Naive thymus-derived CD4-positive, alpha-beta T cell (primary cell): ENCODE data around the gene TEDC1. TPM values are rescaled to one million over a fixed set of nuclear protein-coding genes. Genes with fewer than 3 reads are reported as not detected.

Experiments used
- ATAC-seq: fragments of 150-1000 bp; cut with Tn5 transposase; 2 replicates; pipeline ENCODE4 v1.10.0; 2021; ENCODE audit warnings: mild to moderate bottlenecking, moderate library complexity
- CTCF ChIA-PET: fragments of 350-600 bp; sonication (Branson Sonifier 250); formaldehyde crosslinking; loops from one replicate; lab custom pipeline; 2021; ENCODE audit warnings: antibody characterized with exemption; lab: Charles Lee
- POLR2A ChIA-PET: fragments of 350-600 bp; sonication (Branson Sonifier 250); formaldehyde crosslinking; loops from one replicate; lab custom pipeline; 2021; ENCODE audit warnings: antibody characterized with exemption, inconsistent platforms; lab: Charles Lee
- DNase-seq, 9 donors: peaks; one replicate each; pipeline versions ENCODE4 v3.0.0 to v3.0.0-alpha.2; 2020 to 2022; ENCODE audit warnings: mixed read lengths in 1 of 9
- H3K27ac ChIP-seq: one replicate; pipeline ENCODE4 v1.7.0; 2013; ENCODE audit warnings: mild to moderate bottlenecking, low read depth, low read length, moderate library complexity
- H3K27me3 ChIP-seq, 2 donors: one replicate each; pipeline ENCODE4 v1.7.0; 2013; ENCODE audit warnings: low read length in 2 of 2, mild to moderate bottlenecking in 2 of 2, moderate library complexity in 2 of 2; ENCODE audit not compliant: control insufficient read depth in 2 of 2, insufficient read depth in 2 of 2
- H3K36me3 ChIP-seq, 3 experiments: 1 replicate in 2 of 3; 2 replicates in 1 of 3; pipeline ENCODE4 v1.7.0; 2013; ENCODE audit warnings: low read length in 3 of 3, mild to moderate bottlenecking in 3 of 3, moderate library complexity in 1 of 3; ENCODE audit not compliant: insufficient read depth in 3 of 3, control insufficient read depth in 2 of 3
- H3K4me1 ChIP-seq, 2 donors: one replicate each; pipeline ENCODE4 v1.7.0; 2013; ENCODE audit warnings: low read length in 2 of 2, mild to moderate bottlenecking in 2 of 2, moderate library complexity in 1 of 2; ENCODE audit not compliant: control insufficient read depth in 2 of 2, insufficient read depth in 2 of 2
- H3K4me3 ChIP-seq: 2 replicates; pipeline ENCODE4 v1.7.0; 2013; ENCODE audit warnings: mild to moderate bottlenecking, low read length
- H3K9me3 ChIP-seq, 3 experiments: 1 replicate in 2 of 3; 2 replicates in 1 of 3; pipeline ENCODE4 v1.7.0; 2013; ENCODE audit warnings: low read length in 3 of 3; ENCODE audit not compliant: control insufficient read depth in 2 of 3
- H3K27ac Mint-ChIP-seq, 9 donors: one replicate each; pipeline ENCODE4 v1.8.0; 2020 to 2022; ENCODE audit warnings: mixed read lengths in 9 of 9, mild to moderate bottlenecking in 8 of 9, moderate library complexity in 5 of 9, inconsistent platforms in 2 of 9
- H3K27me3 Mint-ChIP-seq, 5 donors: one replicate each; pipeline ENCODE4 v1.8.0; 2021 to 2022; ENCODE audit warnings: mixed read lengths in 5 of 5, mild to moderate bottlenecking in 1 of 5
- H3K36me3 Mint-ChIP-seq, 5 donors: one replicate each; pipeline ENCODE4 v1.8.0; 2020 to 2022; ENCODE audit warnings: mixed read lengths in 5 of 5, mild to moderate bottlenecking in 3 of 5, inconsistent platforms in 1 of 5
- H3K4me1 Mint-ChIP-seq, 7 donors: one replicate each; pipeline ENCODE4 v1.8.0; 2020 to 2022; ENCODE audit warnings: mixed read lengths in 7 of 7, mild to moderate bottlenecking in 3 of 7, inconsistent platforms in 1 of 7
- H3K4me3 Mint-ChIP-seq, 10 donors: one replicate each; pipeline ENCODE4 v1.8.0; 2020 to 2022; ENCODE audit warnings: mild to moderate bottlenecking in 10 of 10, mixed read lengths in 10 of 10, moderate library complexity in 6 of 10, inconsistent platforms in 2 of 10
- H3K9me3 Mint-ChIP-seq, 11 donors: one replicate each; pipeline ENCODE4 v1.8.0; 2020 to 2022; ENCODE audit warnings: mixed read lengths in 11 of 11, mild to moderate bottlenecking in 4 of 11, inconsistent platforms in 1 of 11, moderate library complexity in 1 of 11
- intact Hi-C, 2 donors: fragments of 100-400 bp; cut with micrococcal nuclease; formaldehyde crosslinking; loops; one replicate each; pipeline ENCODE4 v1.15.1; 2023
- polyA plus RNA-seq, 2 donors: library from polyadenylated mRNA; unstranded; fragments of 300-500 nt; fragmentation: Illumina TruSeq; gene quantifications; one replicate each; pipeline ENCODE4 v1.2.3, GENCODE V29; 2021
- total RNA-seq, 6 experiments: library from RNA in 5 of 6; stranded (reverse) in 5 of 6; gene quantifications; 1 replicate in 5 of 6; 2 replicates in 1 of 6; pipeline ENCODE4 v1.2.3 and lab custom pipeline; 2021 to 2026

The TEDC1 gene
- total and polyA plus RNA-seq, 7 experiments from 2014 or later, result 10.4 to 294 (median 30.6) TPM

DNA sequence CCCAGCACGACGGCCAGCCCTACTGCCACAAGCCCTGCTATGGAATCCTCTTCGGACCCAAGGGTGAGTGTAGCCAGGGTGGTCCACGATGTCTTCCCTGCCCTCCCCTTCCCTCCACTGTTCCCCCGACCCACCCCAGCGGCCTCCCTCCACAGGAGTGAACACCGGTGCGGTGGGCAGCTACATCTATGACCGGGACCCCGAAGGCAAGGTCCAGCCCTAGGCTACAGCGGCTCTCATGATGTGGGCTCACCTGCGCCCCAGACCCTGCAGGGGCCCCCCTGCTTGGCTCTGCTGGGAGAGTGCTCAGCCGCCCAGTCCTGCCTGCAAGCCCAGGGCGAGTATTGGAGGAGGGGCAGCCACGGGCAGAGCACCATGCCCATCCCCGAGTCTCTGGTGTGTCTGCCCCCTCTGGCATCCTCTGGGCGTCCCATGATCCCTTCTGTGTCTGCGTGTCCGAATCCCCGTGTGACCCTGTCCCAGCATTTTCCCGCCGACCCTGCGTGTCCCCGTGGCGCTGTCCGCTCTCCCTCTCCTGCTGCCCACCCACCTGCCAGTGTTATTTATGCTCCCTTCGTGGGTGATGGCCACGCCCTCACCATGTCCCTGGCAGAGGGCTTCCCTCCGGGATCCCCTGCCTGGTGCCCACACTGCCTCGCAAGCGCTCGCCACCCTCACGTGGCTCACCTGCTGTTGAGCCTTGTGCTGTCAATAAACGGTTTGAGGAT, 11.5 kb upstream of the TEDC1 start:
- intact Hi-C loops, result loop anchor here (2.0 kb wide), 3 partner anchors 49 to 179 kb away; partner anchors contain the start of gene BRF1 (in 1 of the 2)

DNA sequence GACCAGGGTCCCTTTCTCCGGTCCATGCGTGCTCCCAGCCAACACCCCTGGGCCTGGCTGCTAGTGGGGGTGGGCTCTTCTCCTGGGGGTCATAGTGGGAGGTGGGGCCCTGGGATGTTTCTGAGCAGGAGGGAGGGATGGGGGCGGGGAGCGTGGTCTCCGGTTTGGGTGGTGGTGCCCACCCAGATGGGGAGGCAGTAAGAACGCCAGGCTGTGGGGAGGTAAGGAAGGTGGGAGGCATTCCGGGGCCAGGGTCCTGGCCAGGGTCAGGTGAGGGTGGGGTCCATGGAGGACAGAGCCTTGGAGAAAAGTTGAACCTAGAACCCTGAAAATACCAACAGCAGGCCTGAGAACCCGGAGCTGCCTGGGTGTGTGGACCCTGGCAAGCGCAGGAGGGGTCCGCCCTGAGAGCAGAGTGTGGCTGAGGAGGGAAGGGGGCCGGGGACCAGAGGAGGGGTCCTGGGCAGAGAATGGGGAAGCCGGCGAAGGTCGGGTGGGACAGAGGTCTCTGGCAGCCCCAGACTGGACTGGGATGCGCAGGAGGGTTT, 10.8 kb upstream of the TEDC1 start:
- POLR2A ChIA-PET, result interaction anchor here (1.0 to 3.1 kb wide), 5 partner anchors 10 to 83 kb away, joined by 3 to 80 read pairs (median 3); partner anchors contain the start of gene TEDC1
- peaks cover 24 to 64% (median 38%) of the 10 kb centered on the region in 7 donors for H3K4me1 Mint-ChIP-seq
- no peaks in the 10 kb centered on the region for H3K27me3 ChIP-seq

More for the DNA sequence above, 11.5 kb upstream of the TEDC1 start:
- Mint-ChIP-seq H3K27me3 (peaks cover 0 to 44% (median 0%) of the 10 kb centered on the region in 5 donors), H3K9me3 (peaks cover 0 to 10% (median 0%) of the 10 kb centered on the region in 11 donors), H3K36me3 (peaks cover 0 to 6% (median 0%) of the 10 kb centered on the region in 5 donors), H3K4me1 (peaks cover 18 to 57% (median 35%) of the 10 kb centered on the region in 7 donors), H3K4me3 (peak overlapping the region; percentile 25 to 92 (median 70)), H3K27ac (peak overlapping the region; percentile 79 to 100 (median 98))
- H3K36me3 ChIP-seq, result no peaks in the 10 kb centered on the region
- peak overlapping the region; percentile 100 for H3K27ac ChIP-seq
- DNase-seq (peak in 4 of 9 donors; percentile 31 to 43 (median 37)), ATAC-seq (no peak)
- no peaks in the 10 kb centered on the region for H3K9me3 ChIP-seq
- POLR2A ChIA-PET, result interaction anchor here (3.1 kb wide), 1 partner anchor 11 kb away, joined by 80 read pairs; the partner anchor contains the start of gene TEDC1
- H3K4me3 ChIP-seq, result no peak overlapping the region
- peaks cover 41 to 79% of the 10 kb centered on the region in 2 donors for H3K4me1 ChIP-seq
- CTCF ChIA-PET, result interaction anchor here (4.6 kb wide), 1 partner anchor 11 kb away, joined by 94 read pairs; the partner anchor contains the start of gene TEDC1
- no peaks in the 10 kb centered on the region for H3K27me3 ChIP-seq

DNA sequence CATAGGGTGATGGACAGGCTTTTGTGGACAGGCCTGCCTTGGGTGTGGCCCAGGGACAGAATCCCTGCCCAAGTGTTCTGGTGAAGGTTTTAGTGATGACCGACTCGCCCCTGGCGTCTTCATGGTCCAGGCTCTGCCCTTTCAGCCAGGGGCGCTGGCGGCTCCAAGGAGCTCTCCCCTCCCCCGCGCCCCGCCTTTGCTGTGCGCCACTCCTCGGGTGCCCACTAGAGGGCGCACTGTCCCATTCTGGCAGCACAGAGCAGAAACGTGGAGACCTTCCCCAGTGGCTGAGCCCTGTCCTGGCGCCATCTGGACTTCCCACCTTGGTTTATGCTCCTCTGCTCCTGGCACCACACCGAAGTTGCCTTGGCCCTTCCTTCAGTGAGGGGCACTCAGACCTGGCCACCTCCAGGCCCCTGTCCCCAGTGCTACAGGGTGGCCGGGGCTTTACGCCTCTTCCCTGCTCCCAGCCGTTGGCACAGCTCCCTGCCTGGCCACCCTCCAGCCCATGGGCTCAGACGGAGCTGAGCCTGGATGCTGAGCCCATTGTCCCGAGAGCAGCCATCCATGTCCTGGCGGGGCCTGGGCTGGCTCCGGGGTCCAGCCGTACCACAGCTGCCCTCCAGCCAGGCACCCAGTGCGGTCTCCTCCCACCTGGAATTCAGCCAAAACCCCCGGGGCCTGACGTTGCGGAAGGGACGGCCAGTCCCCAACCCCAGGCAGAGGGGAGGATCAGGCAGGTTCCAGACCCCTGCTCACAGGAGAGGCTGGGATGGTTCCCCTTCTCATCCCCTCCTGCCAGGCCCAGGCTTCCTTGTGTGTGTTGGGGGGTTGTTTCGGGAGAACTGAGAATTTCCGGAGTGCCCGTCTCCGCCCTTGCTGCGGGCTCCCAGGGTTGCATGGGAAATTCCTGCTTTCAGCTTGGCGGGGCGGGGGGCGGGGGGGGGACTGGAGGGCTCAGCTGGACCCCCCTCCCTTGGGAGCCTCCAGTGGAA, 9.9 kb upstream of the TEDC1 start:
- intact Hi-C loops, result loop anchor here (1.0 to 2.0 kb wide), 6 partner anchors 8 to 180 kb away; partner anchors contain the start of gene BRF1 (in 1 of the 2)
- H3K36me3 Mint-ChIP-seq, result peaks cover 0 to 6% (median 0%) of the 10 kb centered on the region in 5 donors
- Histone ChIP-seq H3K4me3 (peak overlapping the region; percentile 82), H3K36me3 (no peaks in the 10 kb centered on the region), H3K4me1 (peaks cover 56 to 78% of the 10 kb centered on the region in 2 donors), H3K9me3 (no peaks in the 10 kb centered on the region), H3K27me3 (no peaks in the 10 kb centered on the region), H3K27ac (peak overlapping the region; percentile 100)
- H3K27ac Mint-ChIP-seq, result peak overlapping the region; percentile 91 to 100 (median 99)
- peaks cover 29 to 72% (median 43%) of the 10 kb centered on the region in 7 donors for H3K4me1 Mint-ChIP-seq
- DNase-seq (peak; percentile 86 to 98 (median 94)), ATAC-seq (peak; percentile 74)
- H3K9me3 Mint-ChIP-seq, result peaks cover 0 to 10% (median 0%) of the 10 kb centered on the region in 11 donors
- ChIA-PET POLR2A (interaction anchor here (1.0 to 3.1 kb wide), 6 partner anchors 9 to 416 kb away, joined by 3 to 80 read pairs (median 4); partner anchors contain the start of genes GPR132 and TEDC1), CTCF (interaction anchor here (0.6 to 4.6 kb wide), 10 partner anchors 9 to 188 kb away, joined by 3 to 94 read pairs (median 3); partner anchors contain the start of genes TEDC1 and TEX22)
- peak overlapping the region; percentile 73 to 92 (median 86) for H3K4me3 Mint-ChIP-seq
- H3K27me3 Mint-ChIP-seq, result peaks cover 0 to 36% (median 0%) of the 10 kb centered on the region in 5 donors

More for the DNA sequence above, 10.8 kb upstream of the TEDC1 start:
- Mint-ChIP-seq H3K27ac (peak overlapping the region; percentile 91 to 100 (median 99)), H3K36me3 (peaks cover 0 to 6% (median 0%) of the 10 kb centered on the region in 5 donors), H3K27me3 (peaks cover 0 to 44% (median 0%) of the 10 kb centered on the region in 5 donors), H3K9me3 (peaks cover 0 to 10% (median 0%) of the 10 kb centered on the region in 11 donors), H3K4me3 (peak overlapping the region in 8 of 10 donors; percentile 41 to 92 (median 84))
- Histone ChIP-seq H3K4me1 (peaks cover 48 to 80% of the 10 kb centered on the region in 2 donors), H3K4me3 (no peak overlapping the region), H3K27ac (peak overlapping the region; percentile 100), H3K9me3 (no peaks in the 10 kb centered on the region), H3K36me3 (no peaks in the 10 kb centered on the region)
- DNase-seq (no peak), ATAC-seq (no peak)
- CTCF ChIA-PET, result interaction anchor here (0.6 to 4.6 kb wide), 7 partner anchors 10 to 187 kb away, joined by 3 to 94 read pairs (median 4); partner anchors contain the start of genes TEDC1 and TEX22
- intact Hi-C loops, result loop anchor here (2.0 kb wide), 3 partner anchors 49 to 179 kb away; partner anchors contain the start of gene BRF1 (in 1 of the 2)

DNA sequence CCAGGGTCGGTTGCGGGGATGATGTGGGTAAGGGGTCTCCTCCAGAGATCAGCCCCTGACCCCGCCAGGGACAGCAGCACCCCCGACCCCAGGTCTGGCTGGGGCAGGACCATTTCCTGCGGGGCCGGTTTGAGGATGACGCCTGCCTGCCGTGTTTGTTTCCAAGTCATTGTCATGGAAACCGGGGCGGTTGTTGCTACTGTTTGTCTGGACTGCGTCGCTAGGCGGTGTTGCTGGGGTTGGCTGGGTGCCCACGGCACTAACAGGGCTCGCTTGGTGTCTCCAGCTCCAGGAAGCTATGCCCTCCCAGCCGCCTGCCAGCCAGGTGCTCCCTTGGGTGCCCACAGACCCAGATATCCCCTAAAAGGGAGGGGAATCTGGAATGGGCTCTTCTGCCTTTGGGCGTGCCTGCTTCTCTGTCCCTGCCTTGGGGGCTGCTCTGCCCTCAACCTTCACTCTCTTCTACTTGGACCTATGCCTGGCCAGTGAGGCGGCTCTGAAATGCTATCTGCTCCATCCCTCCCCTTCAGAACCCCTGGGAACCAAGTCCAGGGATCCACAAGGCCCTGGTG, 9.1 kb upstream of the TEDC1 start:
- Histone ChIP-seq H3K27ac (peak overlapping the region; percentile 100), H3K4me1 (peaks cover 49 to 78% of the 10 kb centered on the region in 2 donors), H3K36me3 (no peaks in the 10 kb centered on the region), H3K9me3 (no peaks in the 10 kb centered on the region), H3K27me3 (no peaks in the 10 kb centered on the region), H3K4me3 (peak overlapping the region; percentile 32)
- Mint-ChIP-seq H3K4me1 (peaks cover 29 to 66% (median 46%) of the 10 kb centered on the region in 7 donors), H3K36me3 (peaks cover 0 to 6% (median 0%) of the 10 kb centered on the region in 5 donors), H3K27me3 (peaks cover 0 to 28% (median 0%) of the 10 kb centered on the region in 5 donors), H3K4me3 (peak overlapping the region; percentile 71 to 92 (median 85)), H3K27ac (peak overlapping the region; percentile 91 to 100 (median 99)), H3K9me3 (peaks cover 0 to 10% (median 0%) of the 10 kb centered on the region in 11 donors)
- CTCF ChIA-PET, result interaction anchor here (0.8 to 4.6 kb wide), 4 partner anchors 8 to 185 kb away, joined by 3 to 94 read pairs (median 12); partner anchors contain the start of gene TEDC1
- peak; percentile 84 to 99 (median 98) for DNase-seq
- ATAC-seq, result peak; percentile 71
- intact Hi-C loops, result loop anchor here (1.0 to 2.0 kb wide), 6 partner anchors 7 to 181 kb away; partner anchors contain the start of gene BRF1 (in 1 of the 2)
- POLR2A ChIA-PET, result interaction anchor here (0.9 to 3.1 kb wide), 4 partner anchors 9 to 417 kb away, joined by 3 to 80 read pairs (median 5); partner anchors contain the start of genes BRF1, GPR132 and TEDC1

DNA sequence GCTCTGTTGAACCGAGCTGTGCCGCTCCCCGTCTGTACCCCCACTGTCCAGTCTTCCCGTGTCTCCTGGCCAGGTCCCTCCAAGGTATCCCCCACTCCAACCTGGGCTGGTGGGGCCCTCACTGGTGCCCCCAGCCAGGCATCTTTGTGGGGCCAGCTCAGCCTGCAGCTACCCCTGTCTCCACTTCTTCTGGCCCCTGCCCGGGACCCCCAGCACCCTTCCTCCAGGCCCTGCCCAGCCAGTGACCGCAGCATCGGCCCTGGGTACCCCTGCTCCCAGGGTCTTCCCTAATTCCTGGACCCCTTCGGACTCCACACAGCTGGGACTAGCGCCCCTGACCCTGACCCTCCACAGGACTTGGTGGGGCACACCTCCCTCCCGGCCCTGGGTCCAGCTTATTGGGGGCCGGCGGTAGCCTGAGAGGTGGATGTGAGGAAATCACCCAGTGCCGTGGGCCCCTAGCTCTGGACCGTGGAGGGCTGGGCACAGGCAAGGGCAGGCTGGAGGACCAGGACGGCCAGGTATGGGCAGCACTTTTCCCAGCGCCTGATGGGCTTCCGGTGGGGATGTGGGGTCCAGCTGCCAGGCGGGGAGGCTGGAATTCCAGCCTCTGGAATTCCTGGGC, 8.4 kb upstream of the TEDC1 start:
- Mint-ChIP-seq H3K9me3 (peaks cover 0 to 6% (median 0%) of the 10 kb centered on the region in 11 donors), H3K4me1 (peaks cover 25 to 60% (median 41%) of the 10 kb centered on the region in 7 donors), H3K36me3 (peaks cover 0 to 2% (median 0%) of the 10 kb centered on the region in 5 donors), H3K27ac (peak overlapping the region; percentile 91 to 100 (median 99)), H3K27me3 (peaks cover 0 to 22% (median 0%) of the 10 kb centered on the region in 5 donors), H3K4me3 (peak overlapping the region; percentile 71 to 92 (median 85))
- CTCF ChIA-PET, result interaction anchor here (3.1 to 4.6 kb wide), 2 partner anchors 8 to 112 kb away, joined by 20 to 94 read pairs; partner anchors contain the start of gene TEDC1
- no peak for ATAC-seq
- peaks cover 48 to 72% of the 10 kb centered on the region in 2 donors for H3K4me1 ChIP-seq
- H3K36me3 ChIP-seq, result no peaks in the 10 kb centered on the region
- H3K27ac ChIP-seq, result peak overlapping the region; percentile 100
- peak overlapping the region; percentile 32 for H3K4me3 ChIP-seq
- intact Hi-C loops, result no loop called here
- no peaks in the 10 kb centered on the region for H3K27me3 ChIP-seq
- POLR2A ChIA-PET, result interaction anchor here (0.9 to 3.1 kb wide), 3 partner anchors 8 to 417 kb away, joined by 3 to 80 read pairs (median 4); partner anchors contain the start of genes BRF1, GPR132 and TEDC1
- no peak for DNase-seq
- no peaks in the 10 kb centered on the region for H3K9me3 ChIP-seq
